HG02852 (cell line): ENCODE data around the gene LLGL1.

Experiments
- ATAC-seq: cut with Tn5 transposase; IDR thresholded peaks from one replicate; pipeline ENCODE4 v1.9.1; 2021; ENCODE audit warnings: mild to moderate bottlenecking, moderate library complexity; ENCODE audit not compliant: unreplicated experiment

LLGL1 gene

DNA sequence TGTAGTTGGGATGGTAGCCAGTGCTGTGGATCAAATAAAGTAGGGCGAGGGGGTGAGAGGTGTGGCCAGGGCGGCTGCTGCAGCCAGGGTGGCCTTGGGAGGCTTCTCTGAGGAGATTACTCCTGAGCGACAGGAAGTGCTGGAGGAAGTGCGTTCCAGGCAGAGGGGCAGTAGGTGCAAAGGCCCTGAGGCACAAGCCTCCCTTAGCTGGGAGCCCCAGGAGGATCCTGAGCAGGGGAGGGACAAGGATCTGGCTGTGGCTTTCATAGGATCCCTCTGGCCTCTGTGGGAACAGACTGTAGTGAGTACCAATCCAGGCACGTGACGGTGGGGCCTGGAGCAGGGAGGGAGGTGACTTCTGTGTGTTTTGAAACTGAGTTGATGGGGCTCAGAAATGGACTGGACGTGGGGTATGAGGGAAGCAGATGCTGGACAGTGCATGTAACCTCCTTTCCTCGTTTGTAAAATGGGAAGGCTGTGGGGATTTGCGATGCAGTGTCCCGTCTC lies 2.8 kb downstream of the LLGL1 start:
- no peak for ATAC-seq

DNA sequence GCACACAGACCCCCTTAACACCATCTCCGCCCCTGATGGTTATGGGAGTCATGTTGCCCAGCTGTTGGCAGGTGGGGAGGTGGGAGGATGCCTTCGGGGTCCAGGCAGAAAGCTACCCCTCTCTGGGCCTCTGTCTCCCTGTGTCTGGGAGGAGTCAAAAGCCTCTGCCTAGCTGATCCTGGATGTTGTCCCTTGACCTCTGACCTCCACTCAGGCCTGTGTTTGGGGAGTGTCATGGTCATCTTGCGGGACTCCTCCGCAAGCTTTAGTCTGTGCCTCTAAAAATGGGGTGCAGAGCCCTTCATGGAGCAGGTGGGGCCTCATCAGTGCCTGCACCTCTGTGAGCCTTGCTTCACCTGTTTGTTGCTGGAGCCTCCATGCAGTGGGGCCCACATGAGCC lies 3.8 kb downstream of the LLGL1 start:
- ATAC-seq = no peak

DNA sequence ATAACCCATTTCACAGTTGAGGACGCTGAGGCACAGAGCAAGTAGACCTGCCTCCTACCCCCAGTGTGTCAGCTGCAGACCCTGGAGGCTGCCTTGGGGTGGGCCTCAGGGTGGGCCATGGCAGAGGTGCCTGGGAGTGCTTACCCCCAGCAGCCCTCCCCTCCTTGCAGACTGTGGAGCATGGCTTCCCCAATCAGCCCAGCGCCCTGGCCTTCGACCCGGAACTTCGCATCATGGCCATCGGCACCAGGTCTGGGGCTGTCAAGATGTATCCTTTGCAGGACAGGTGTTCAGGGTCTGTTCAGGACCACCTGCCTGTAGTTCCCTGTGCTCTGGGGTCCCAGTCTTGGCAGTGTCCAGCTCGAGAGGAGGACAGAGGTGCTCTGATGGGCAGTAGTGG lies 4.3 kb downstream of the LLGL1 start:
- no peak for ATAC-seq

DNA sequence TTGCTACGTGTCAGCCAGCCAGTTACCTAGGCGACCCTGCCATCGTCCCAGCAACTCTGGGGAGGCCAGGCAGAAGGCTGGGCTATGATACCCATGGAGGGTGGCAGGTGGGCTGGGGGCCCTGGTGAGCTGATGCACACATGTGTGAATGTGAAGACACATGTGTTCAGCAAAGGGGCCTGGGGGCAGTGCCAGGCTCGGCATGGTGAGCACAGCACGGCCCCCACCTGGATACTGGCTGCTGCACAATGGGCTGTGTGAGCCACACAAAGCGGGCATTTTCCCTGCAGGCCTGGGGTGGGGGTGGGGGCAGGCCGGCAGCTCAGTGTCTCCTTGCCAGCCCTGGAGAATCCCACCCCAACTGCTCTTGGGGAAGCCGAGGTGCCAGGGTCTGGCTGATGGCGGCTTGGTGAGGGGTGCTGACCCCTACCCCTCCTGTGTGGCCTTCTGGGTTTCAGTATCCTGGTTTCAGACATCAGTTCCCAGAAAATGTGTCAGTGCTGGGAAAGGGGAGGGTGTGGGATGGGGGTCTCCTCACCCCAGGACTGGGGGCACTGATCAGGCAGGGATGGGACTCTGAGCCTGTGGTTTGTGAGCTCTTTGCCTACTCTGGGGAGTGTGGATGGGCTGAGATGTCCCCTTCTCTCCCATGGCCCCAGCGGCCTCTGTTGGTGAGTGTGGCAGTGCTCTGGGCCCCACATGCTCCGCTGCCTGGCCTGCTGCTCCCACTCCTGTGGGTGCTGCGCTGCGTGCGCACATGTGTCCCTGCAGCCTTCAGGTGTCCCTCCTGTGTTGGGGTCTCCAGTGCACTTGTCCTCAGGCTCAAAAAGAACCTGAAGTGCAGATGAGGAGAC lies 5.1 kb downstream of the LLGL1 start:
- ATAC-seq = no peak

DNA sequence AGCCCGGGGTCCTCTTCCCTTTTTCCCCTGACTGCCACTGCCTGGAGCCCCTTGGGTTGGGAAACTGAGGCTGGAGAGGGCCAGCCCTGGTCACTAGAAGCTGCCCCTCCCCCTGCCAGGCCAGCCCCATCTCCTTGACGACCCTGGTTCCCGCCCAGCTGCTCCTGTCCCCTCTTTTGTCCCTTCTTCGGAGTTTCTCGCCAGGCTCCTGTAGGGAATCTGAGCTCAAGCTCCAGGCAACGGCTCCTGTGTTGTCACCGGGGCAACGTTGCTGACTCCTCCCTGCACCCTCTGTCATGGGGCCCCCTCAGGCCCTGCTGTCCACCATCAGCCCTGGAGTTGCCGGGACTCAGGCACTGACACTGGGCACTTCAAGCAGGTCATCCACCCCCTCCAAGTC lies 5.7 kb downstream of the LLGL1 start:
- ATAC-seq = no peak

DNA sequence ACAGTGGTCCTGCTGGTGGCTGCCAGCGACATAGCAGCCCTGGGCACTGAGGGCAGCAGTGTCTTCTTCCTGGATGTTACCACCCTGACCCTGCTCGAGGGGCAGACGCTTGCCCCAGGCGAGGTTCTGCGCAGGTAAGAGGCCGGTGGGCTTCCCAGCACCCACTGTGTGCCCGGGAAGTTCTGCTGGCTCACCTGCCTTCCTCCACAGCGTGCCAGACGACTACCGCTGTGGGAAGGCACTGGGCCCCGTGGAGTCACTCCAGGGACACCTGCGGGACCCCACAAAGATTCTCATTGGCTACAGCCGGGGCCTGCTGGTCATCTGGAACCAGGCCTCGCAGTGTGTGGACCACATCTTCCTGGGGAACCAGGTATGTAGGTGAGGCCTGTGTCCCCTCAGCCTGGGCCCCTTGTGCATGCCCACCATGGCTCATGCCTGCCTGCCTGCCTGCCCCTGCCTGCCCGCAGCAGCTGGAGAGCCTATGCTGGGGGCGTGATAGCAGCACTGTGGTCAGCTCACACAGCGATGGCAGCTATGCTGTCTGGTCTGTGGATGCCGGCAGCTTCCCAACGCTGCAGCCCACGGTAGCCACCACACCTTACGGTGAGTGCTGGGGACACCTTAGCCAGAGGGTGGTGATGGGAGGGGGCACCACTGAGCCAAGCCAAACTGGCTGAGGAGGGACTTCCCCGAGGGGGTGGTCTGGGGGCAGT lies 8.5 kb downstream of the LLGL1 start:
- ATAC-seq = no peak

DNA sequence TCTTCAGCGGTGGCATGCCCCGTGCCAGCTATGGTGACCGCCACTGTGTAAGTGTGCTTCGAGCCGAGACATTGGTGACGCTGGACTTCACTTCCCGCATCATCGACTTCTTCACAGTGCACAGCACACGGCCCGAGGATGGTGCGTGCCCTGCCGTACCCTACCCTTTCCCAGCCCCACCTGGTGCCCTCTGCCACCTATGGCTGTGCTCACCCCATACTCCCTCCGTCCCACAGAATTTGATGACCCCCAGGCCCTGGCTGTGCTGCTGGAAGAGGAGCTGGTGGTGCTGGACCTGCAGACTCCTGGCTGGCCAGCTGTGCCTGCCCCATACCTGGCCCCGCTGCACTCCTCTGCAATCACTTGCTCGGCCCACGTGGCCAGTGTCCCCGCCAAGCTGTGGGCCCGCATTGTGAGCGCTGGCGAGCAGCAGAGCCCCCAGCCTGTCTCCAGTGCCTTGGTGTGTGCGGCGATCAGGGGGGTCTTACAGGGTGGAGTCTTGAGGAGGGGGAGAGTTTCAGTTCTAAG lies 9.5 kb downstream of the LLGL1 start:
- ATAC-seq = no peak

DNA sequence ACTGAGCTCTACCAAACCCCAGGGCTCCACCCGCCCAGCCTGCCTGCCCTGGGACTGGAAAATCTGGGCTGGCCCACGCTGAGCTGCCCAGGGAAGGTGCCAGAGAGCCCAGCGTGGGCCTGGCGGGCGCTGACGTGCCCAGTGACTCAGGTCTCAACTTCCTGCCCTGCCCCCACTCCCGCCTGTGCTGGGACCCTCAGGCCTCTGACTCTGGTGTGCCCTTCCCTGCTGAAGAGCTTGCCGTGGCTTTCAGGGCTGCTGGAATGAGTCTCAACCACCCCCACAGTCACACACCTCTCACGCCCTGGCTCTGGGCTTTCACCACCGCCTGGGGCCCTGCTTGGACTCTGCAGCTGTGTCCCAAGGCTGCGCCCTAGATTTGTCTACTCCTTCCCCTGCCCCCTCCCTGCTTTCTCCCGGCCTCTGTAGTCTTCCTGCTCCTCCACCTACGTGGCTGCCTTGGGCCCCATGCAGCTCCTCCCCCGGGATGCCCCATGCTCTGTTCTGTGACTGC lies 10.4 kb downstream of the LLGL1 start:
- no peak for ATAC-seq

DNA sequence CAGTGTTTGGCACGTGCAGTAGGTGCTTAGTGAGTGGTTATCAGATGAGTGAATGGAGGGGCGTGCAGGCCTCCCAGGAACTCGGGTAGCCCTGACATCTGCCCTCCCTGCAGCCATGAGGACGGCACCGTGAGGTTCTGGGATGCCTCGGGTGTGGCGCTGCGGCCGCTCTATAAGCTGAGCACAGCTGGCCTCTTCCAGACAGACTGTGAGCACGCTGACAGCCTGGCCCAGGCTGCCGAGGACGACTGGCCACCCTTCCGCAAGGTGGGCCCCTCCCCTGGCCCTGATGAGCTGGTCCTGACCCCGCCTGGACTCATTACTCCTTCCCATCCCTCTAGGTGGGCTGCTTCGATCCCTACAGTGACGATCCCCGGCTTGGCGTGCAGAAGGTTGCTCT lies 11.1 kb downstream of the LLGL1 start:
- no peak for ATAC-seq

DNA sequence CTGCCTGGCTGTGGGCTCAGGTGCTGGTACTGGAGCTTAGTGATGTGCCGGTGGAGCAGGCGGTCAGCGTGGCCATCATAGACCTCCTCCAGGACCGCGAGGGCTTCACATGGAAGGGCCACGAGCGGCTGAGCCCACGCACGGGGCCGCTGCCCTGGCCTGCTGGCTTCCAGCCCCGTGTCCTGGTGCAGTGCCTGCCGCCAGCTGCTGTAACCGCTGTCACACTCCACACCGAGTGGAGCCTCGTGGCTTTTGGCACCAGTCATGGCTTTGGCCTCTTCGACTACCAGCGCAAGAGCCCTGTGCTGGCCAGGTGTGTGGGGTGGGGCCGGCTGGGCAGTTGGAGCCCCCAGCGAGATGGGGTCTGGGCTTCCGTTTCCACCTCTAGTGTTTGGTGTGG lies 12.0 kb downstream of the LLGL1 start:
- no peak for ATAC-seq

DNA sequence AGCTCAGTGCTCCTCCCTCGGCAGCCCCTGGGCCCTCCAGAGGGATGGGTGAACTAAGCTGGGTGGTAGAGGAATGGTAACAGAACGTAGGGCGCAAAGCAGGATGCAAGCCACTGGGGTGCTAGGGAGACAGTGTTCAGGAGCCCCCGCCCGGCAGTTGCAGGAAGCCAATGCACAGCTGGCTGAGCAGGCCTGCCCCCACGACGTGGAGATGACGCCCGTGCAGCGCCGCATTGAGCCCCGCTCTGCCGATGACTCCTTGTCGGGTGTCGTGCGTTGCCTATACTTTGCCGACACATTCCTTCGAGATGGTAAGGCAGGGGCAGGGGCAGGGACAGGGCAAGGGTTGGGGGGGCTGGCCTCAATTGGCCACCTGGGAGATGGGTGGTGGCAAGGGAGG lies 12.9 kb downstream of the LLGL1 start:
- ATAC-seq = no peak

DNA sequence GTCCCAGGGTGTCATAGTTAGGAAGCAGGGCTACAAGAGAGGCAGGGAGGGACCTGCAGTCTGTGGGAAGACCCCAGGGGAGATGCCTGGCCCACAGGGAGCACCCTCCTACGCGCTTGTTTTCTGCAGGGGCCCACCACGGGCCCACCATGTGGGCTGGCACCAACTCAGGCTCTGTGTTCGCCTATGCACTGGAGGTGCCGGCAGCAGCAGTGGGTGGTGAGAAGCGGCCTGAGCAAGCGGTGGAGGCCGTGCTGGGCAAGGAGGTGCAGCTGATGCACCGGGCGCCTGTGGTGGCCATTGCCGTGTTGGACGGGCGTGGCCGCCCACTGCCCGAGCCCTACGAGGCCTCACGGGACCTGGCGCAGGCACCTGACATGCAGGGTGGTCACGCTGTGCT lies 15.0 kb downstream of the LLGL1 start:
- no peak for ATAC-seq

DNA sequence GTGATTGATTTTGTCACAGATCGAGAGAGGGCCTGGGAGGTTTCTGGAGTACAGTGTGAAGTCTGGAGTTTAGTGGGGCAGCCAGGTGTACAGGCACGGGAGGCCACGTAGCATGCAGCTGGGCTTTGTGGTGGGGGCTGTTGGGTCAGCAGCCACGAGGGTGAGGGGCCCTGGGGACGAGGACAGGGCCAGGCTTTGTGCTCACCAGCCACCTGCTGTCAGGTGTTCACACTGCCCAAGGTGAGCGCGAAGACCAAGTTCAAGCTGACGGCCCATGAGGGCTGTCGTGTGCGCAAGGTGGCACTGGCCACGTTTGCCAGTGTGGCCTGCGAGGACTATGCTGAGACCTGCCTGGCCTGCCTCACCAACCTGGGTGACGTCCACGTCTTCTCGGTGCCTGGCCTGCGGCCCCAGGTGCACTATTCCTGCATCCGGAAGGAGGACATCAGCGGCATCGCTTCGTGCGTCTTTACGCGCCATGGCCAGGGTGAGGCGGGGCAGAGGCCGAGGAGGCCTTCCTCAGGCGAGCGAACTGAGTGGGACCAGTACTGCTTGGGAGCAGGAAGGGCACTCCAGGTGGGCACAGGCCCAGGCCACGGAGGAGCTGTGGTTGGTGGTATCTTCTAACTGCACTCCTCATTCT lies 15.9 kb downstream of the LLGL1 start:
- ATAC-seq = no peak

DNA sequence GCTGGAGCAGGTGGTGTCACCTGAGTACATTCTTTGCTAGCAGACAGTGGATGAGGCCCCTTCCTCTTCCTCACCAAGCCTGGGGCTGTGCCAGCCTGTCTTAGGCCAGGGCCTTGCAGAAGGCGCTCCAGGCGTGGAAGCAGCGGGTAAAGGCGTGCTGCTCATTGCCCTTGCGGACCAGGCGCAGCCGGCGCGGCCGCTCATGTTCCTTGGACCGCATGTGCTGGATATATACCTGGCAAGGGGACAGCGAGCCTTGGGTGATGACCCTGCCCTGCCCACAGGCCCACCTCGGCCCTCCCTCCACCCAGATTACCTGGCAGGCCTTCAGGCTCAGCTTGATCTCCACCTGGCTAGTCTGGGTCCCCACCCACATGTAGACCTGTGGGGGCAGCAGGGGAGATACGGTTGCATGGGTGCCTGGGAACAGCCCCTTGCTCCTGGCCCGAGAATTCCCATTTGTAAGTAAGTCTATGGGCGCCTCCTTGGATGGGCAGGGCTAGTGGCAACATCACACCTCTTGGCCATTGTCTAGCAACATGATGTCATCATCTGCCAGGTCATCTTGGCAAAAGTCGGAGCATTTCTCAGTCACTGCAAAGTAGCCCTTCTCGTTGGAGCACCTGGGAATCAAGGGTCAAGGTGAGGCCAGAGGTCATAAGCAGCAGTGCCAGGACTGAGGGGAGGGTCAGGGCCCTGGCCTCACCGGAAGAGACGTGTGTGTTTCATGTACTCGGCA lies 19.8 kb downstream of the LLGL1 start:
- no peak for ATAC-seq

DNA sequence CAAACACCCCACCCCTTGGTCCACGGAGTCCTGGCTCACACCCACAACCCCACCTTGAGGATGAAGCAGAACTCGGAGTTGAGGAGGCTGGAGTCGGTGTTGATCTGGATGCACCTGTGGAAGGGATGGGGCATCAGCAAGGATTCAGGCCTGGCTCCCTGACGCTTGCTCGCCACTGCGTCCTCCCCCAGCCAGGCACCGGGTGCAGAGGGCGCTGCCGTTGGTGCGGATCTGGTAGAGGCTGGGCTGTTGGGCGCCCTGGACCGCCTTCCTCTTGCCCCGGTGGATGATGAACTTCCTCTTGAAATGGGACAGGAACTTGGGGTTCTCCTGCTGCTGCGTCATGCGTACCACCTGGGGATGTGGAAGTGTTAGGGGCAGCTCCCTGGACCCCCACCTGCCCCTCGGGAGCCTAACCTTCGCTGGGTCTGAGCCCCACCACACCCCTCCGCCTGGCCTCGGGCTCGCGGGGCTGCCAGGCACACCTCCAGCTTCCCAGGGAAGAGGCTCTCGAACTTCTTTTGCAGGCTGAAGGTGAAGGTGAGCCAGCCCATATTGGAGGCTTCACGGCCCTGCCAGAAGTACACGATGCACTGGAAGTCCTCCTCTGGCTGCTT lies 20.8 kb downstream of the LLGL1 start:
- no peak for ATAC-seq

DNA sequence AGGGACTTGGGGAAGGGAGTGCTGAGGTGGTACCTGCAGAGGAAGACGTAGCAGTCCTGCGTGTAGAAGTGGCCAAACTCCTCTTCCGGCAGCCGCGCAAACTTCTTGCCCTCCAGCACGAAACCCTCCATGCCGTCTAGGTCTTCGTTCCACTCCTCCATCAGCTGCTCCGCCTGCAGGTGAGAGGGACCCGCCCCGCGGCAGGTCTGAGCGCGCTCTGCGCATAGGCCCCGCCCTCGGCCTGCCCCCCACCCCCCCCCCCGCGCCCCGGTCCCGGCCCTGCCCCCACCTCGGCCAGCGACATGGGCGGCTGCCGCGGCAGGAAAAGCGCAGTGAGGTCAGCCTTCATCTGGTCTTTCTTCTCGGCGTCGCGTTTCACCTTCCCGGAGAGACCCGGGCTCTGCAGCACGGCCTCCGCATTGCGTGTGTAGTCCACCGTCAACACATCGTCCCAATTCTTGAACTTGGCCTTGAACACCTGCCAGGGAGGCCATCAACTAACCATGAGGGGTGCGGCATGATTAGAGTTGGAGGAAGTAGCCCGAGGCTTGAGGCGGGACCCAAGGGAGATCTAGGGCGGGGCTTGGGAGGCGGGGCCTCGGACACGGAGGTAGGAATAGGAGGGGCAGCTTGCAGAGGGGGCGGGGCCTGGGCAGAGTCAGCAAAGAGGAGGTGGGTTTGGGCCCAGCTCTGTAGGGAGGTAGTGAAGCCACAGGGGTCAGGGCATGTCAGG lies 21.6 kb downstream of the LLGL1 start:
- ATAC-seq = no peak

DNA sequence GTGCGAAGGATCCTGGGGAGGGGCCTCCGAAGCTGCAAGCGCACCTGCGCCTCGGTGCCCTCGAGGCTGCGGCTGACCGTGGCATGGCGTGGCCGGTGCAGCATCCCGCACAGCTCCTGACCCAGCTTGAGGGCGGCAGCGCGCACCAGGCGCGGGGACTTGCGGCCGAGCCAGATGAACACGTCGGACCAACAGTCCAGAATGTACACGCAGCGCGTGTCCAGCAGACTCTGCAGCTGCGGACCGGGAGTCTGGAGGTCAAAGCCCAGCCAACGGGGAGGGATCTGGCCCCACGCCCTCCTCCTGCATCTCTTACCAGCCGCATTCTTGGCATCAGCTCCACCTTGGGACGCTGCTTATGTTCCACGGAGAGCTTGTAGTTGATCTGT lies 22.2 kb downstream of the LLGL1 start:
- ATAC-seq = no peak

DNA sequence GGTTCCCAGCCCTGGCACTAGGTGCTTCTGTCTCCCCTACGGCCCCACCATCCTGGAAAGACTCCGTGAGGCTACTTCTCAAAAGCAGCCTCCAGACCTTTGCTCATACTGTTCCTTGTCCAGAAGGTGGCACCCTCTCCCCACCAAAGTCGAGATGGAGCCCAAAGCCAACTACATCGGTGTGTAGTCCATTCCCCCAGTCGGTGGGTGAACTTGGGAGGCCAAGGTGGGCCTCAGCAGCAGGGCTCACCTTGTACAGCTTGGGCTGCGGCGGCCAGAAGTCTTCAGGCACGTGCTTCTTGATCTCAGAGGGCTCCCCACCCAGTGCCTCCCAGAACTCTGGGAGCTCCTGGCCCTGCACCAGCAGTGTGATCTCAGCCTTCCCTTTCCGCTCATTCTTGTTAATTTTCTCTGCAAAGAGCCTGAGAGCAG lies 22.9 kb downstream of the LLGL1 start:
- no peak for ATAC-seq

DNA sequence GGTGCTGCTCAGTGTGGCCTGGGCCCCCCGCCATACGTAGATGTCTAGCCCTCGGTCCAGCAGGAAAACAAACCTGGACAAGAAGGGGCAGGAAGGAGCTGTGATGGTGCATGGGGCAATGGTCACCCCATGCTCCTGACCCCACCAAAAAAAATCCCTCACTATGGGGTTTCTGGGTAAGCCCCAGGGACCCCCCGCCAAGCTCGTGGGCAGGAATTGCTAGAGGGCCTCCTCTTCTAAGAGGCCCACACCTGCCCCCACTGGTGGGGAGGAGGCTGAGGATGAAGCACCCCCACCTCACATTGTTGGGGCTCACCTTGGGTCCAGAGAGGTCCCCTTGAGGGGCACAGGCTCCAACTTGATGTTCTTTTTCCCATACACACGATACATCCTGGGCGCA lies 23.4 kb downstream of the LLGL1 start:
- ATAC-seq = no peak

DNA sequence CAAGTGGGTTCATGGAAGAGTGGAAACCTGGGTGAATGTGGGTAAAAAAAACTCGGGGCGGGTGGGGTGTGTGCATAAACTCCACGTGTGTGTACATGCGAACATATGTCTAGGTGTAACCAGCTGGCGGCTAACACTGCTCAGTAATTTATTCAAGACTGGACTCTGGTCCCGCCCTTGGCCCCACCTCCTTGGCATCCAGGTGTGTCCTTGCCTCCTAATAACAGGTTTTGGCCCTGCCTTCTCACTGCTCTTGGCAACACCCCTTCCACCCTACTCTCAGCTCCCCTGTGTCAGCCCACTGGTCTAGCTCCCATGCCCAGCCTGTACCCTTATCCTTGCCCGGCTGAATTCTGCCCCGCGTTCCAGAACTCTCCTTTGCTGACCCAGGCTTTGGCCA lies 24.8 kb downstream of the LLGL1 start:
- ATAC-seq = no peak
